HepG2 (cell line): Measurements from ENCODE around the gene AK4. TPM values are rescaled to one million over a fixed set of nuclear protein-coding genes. Genes with fewer than 3 reads are reported as not detected.

Experiments used
- ATF2 ChIP-seq: sonication (generic); formaldehyde crosslinking; IDR thresholded peaks from 2 replicates; pipeline ENCODE4 v1.4.0; 2020; ENCODE audit warnings: missing genetic modification reagents
- CSRNP2 ChIP-seq: sonication (generic); formaldehyde crosslinking; conservative IDR thresholded peaks from 2 replicates; pipeline ENCODE4 v1.8.0; 2022; ENCODE audit warnings: low read depth, missing genetic modification reagents
- ELF3 ChIP-seq: IDR thresholded peaks from 2 replicates; pipeline ENCODE4 v1.6.1; 2016; ENCODE audit warnings: missing genetic modification reagents, missing compliant biosample characterization
- FOXP1 ChIP-seq, 2 experiments: fragments of 450-650 bp in 1 of 2; IDR thresholded peaks; 2 replicates each; pipeline ENCODE4 v1.6.1; 2017 to 2018; ENCODE audit warnings: antibody characterized with exemption in 1 of 2
- GFI1 ChIP-seq: sonication (generic); formaldehyde crosslinking; IDR thresholded peaks from 2 replicates; pipeline ENCODE4 v1.5.0; 2020; ENCODE audit warnings: missing genetic modification reagents, mild to moderate bottlenecking, borderline replicate concordance
- JUND ChIP-seq: sonication (generic); formaldehyde crosslinking; IDR thresholded peaks from 2 replicates; pipeline ENCODE4 v1.8.0; 2022; ENCODE audit warnings: mild to moderate bottlenecking, missing genetic modification reagents
- KLF11 ChIP-seq: IDR thresholded peaks from 2 replicates; pipeline ENCODE4 v1.6.1; 2016; ENCODE audit warnings: missing compliant biosample characterization
- MXD4 ChIP-seq: IDR thresholded peaks from 2 replicates; pipeline ENCODE4 v1.6.1; 2016; ENCODE audit warnings: mild to moderate bottlenecking, missing biosample characterization, missing genetic modification reagents
- PAXIP1 ChIP-seq: sonication (generic); formaldehyde crosslinking; conservative IDR thresholded peaks from 2 replicates; pipeline ENCODE4 v1.4.0; 2020; ENCODE audit warnings: mild to moderate bottlenecking, missing genetic modification reagents, moderate library complexity
- PLSCR1 ChIP-seq: sonication (generic); formaldehyde crosslinking; IDR thresholded peaks from 2 replicates; pipeline ENCODE4 v1.5.0; 2020; ENCODE audit warnings: missing genetic modification reagents, mild to moderate bottlenecking, borderline replicate concordance
- PRDM15 ChIP-seq: sonication (generic); formaldehyde crosslinking; IDR thresholded peaks from 2 replicates; pipeline ENCODE4 v1.4.0; 2020; ENCODE audit warnings: missing genetic modification reagents
- SMYD3 ChIP-seq: sonication (generic); formaldehyde crosslinking; IDR thresholded peaks from 2 replicates; pipeline ENCODE4 v1.8.1; 2023; ENCODE audit warnings: mild to moderate bottlenecking, missing genetic modification reagents
- TEAD3 ChIP-seq: optimal IDR thresholded peaks from 2 replicates; pipeline ENCODE3; 2016; ENCODE audit warnings: borderline replicate concordance
- TRIM24 ChIP-seq: sonication (generic); formaldehyde crosslinking; IDR thresholded peaks from 2 replicates; pipeline ENCODE4 v1.8.0; 2022; ENCODE audit warnings: mild to moderate bottlenecking, missing genetic modification reagents
- ZKSCAN8 ChIP-seq: IDR thresholded peaks from 2 replicates; pipeline ENCODE4 v1.6.1; 2016; ENCODE audit warnings: borderline replicate concordance, missing genetic modification reagents, missing compliant biosample characterization
- ZNF510 ChIP-seq: sonication (generic); formaldehyde crosslinking; IDR thresholded peaks from 2 replicates; pipeline ENCODE4 v1.4.0; 2020; ENCODE audit warnings: low read depth, mild to moderate bottlenecking, missing genetic modification reagents
- ZNF749 ChIP-seq: sonication (generic); formaldehyde crosslinking; IDR thresholded peaks from 2 replicates; pipeline ENCODE4 v1.8.0; 2022; ENCODE audit warnings: mild to moderate bottlenecking, missing genetic modification reagents, moderate library complexity, borderline replicate concordance
- polyA plus RNA-seq, 8 experiments: library from polyadenylated mRNA; depleted of rRNA in 3 of 8; stranded (reverse) in 7 of 8; unstranded in 1 of 8; fragments of >200 nt; fragmentation: Illumina TruSeq in 4 of 8; extraction: Trizol in 4 of 8; gene quantifications; 2 replicates each; pipeline versions ENCODE4 v1.2.1 to v1.2.3, GENCODE V29; 2011 to 2016; ENCODE audit warnings: low read depth in 4 of 8, missing spikeins in 1 of 8, mixed read lengths in 1 of 8; ENCODE audit not compliant: insufficient read depth in 1 of 8
- total RNA-seq, 5 experiments: library from RNA; depleted of rRNA; stranded (reverse); fragments of >200 nt; fragmentation: Illumina TruSeq; extraction: Trizol; gene quantifications; 2 replicates each; pipeline ENCODE4 v1.2.3, GENCODE V29; 2016; ENCODE audit warnings: low read depth in 1 of 5

Gene AK4
- total and polyA plus RNA-seq, 2 of the 13 experiments (the other 11 are each of a cell fraction or from before 2014, with no cell fraction given) = 110 to 160 TPM

GRCh38 chr1:65108025-65108642 lies 39.9 kb upstream of the AK4 start (continued):
- TF ChIP-seq JUND (CRISPR knock-in tag) = no peak
- TF ChIP-seq TRIM24 = no peak
- TF ChIP-seq ATF2 (CRISPR knock-in tag) = no peak
- no peak for TF ChIP-seq CSRNP2 (CRISPR knock-in tag)
- no peak for TF ChIP-seq PRDM15 (CRISPR knock-in tag)
- no peak for TF ChIP-seq MXD4 (CRISPR knock-in tag)
- no peak for TF ChIP-seq ZNF510
- 0 out of 2 replicates have a peak, but pooled peaks have one; percentile 46 for TF ChIP-seq ELF3 (CRISPR knock-in tag)
- TF ChIP-seq KLF11 = no peak
- TF ChIP-seq PAXIP1 (CRISPR knock-in tag) = peak; percentile 55; the same call in 1 of the 2 replicates
- TF ChIP-seq SMYD3 = no peak
- TF ChIP-seq PLSCR1 (CRISPR knock-in tag) = no peak
- no peak for TF ChIP-seq ZKSCAN8
- no peak for TF ChIP-seq TEAD3
- no peak for TF ChIP-seq ZNF749
- TF ChIP-seq FOXP1 (IDR thresholded peaks at IDR 0.05) = no peak
- TF ChIP-seq FOXP1 (CRISPR knock-in tag; IDR thresholded peaks at IDR 0.05) = no peak
- TF ChIP-seq GFI1 = no peak
